HCT116 (cell line): Measurements from ENCODE around the gene FAM110D. TPM values are rescaled to one million over a fixed set of nuclear protein-coding genes. Genes with fewer than 3 reads are reported as not detected.

Source experiments
- ATAC-seq: fragments of 200-7000 bp; cut with Tn5 transposase; 2 replicates; pipeline ENCODE4 v1.9.1; 2020; ENCODE audit warnings: mild to moderate bottlenecking, moderate library complexity
- BruUV-seq: library from RNA; stranded (reverse); fragments of 400-500 nt; replicated peaks from 2 replicates; lab custom pipeline; 2021; lab: Mats Ljungman, UMichigan
- CTCF ChIA-PET: fragments of 300-600 bp; sonication (Branson Sonifier 250); formaldehyde crosslinking; loops from one replicate; lab custom pipeline; 2021; ENCODE audit warnings: antibody characterized with exemption; lab: Charles Lee
- POLR2A ChIA-PET: fragments of 300-600, 350-600 bp; sonication (Branson Sonifier 250); formaldehyde crosslinking; loops from one replicate; lab custom pipeline; 2021; ENCODE audit warnings: antibody characterized with exemption; lab: Charles Lee
- RAD21 ChIA-PET, 2 experiments: fragments of 300-600 bp; sonication (Branson Sonifier 250); formaldehyde crosslinking; loops; one replicate each; lab custom pipeline; 2023; ENCODE audit warnings: low total read pairs in 2 of 2; ENCODE audit not compliant: uncharacterized antibody in 2 of 2, unreplicated experiment in 2 of 2, low non-redundant PET in 1 of 2; lab: Charles Lee
- DNase-seq: peaks from one replicate; pipeline ENCODE4 v3.0.0-alpha.2; 2010; ENCODE audit warnings: low read depth, low spot score
- H2AFZ ChIP-seq: fragments of 200-600 bp; shearing (Covaris generic), sonication (generic); 2 replicates; pipeline ENCODE4 v1.6.1; 2017; ENCODE audit warnings: low read depth, mixed run types, mixed read lengths, antibody characterized with exemption, low read length; ENCODE audit not compliant: poor library complexity, severe bottlenecking
- H3K27ac ChIP-seq: 2 replicates; pipeline ENCODE4 v1.5.1; 2012; ENCODE audit warnings: low read depth, low read length
- H3K27me3 ChIP-seq: fragments of 200-600 bp; sonication (generic); 2 replicates; pipeline ENCODE4 v1.6.1; 2016; ENCODE audit warnings: mixed run types, low read length, mixed read lengths; ENCODE audit not compliant: insufficient read depth
- H3K36me3 ChIP-seq, 2 experiments: fragments of 200-500 bp in 1 of 2; fragments of 200-600 bp in 1 of 2; sonication (Bioruptor generic) in 1 of 2; sonication (generic) in 1 of 2; 2 replicates each; pipeline versions ENCODE4 v1.5.1 to v1.6.1; 2014 to 2016; ENCODE audit warnings: low read length in 2 of 2, inconsistent platforms in 1 of 2, mixed read lengths in 1 of 2, mixed run types in 1 of 2; ENCODE audit not compliant: insufficient read depth in 2 of 2, control insufficient read depth in 1 of 2
- H3K4me1 ChIP-seq, 2 experiments: fragments of 200-600 bp in 1 of 2; sonication (generic) in 1 of 2; 2 replicates each; pipeline versions ENCODE4 v1.5.1 to v1.6.1; 2012 to 2017; ENCODE audit warnings: low read length in 2 of 2, inconsistent platforms in 1 of 2, mild to moderate bottlenecking in 1 of 2, mixed read lengths in 1 of 2, mixed run types in 1 of 2, moderate library complexity in 1 of 2; ENCODE audit not compliant: insufficient read depth in 2 of 2, control insufficient read depth in 1 of 2
- H3K4me2 ChIP-seq: fragments of 200-600 bp; sonication (generic); 2 replicates; pipeline ENCODE4 v1.6.1; 2017; ENCODE audit warnings: mixed run types, low read length, mixed read lengths
- H3K4me3 ChIP-seq, 2 experiments: fragments of 200-600 bp in 1 of 2; sonication (generic) in 1 of 2; replicated peaks in 1 of 2; 2 replicates each; pipeline ENCODE4 v1.5.1; 2011 to 2016; ENCODE audit warnings: low read length in 2 of 2, control low read depth in 1 of 2, low read depth in 1 of 2, mild to moderate bottlenecking in 1 of 2, mixed read lengths in 1 of 2, mixed run types in 1 of 2
- H3K79me2 ChIP-seq: fragments of 200-600 bp; sonication (generic); 2 replicates; pipeline ENCODE4 v1.6.1; 2017; ENCODE audit warnings: mild to moderate bottlenecking, mixed run types, low read length, moderate library complexity, mixed read lengths; ENCODE audit not compliant: insufficient read depth
- H3K9ac ChIP-seq: fragments of 200-600 bp; sonication (generic); 2 replicates; pipeline ENCODE4 v1.6.1; 2016; ENCODE audit warnings: low read length, mixed read lengths
- H3K9me2 ChIP-seq: fragments of 200-600 bp; sonication (generic), shearing (Covaris generic); 2 replicates; pipeline ENCODE4 v1.6.1; 2017; ENCODE audit warnings: mixed run types, mild to moderate bottlenecking, moderate library complexity; ENCODE audit not compliant: insufficient read depth
- H3K9me3 ChIP-seq, 2 experiments: fragments of 200-500 bp in 1 of 2; fragments of 200-600 bp in 1 of 2; sonication (Bioruptor generic) in 1 of 2; sonication (generic) in 1 of 2; 2 replicates each; pipeline ENCODE4 v1.6.1; 2014 to 2017; ENCODE audit warnings: low read length in 2 of 2, mixed read lengths in 2 of 2, inconsistent platforms in 1 of 2, low read depth in 1 of 2, mild to moderate bottlenecking in 1 of 2, mixed run types in 1 of 2, moderate library complexity in 1 of 2; ENCODE audit not compliant: control insufficient read depth in 1 of 2, insufficient read depth in 1 of 2
- H4K20me1 ChIP-seq: fragments of 200-600 bp; sonication (generic), shearing (Covaris generic); 2 replicates; pipeline ENCODE4 v1.6.1; 2017; ENCODE audit warnings: mixed run types, mild to moderate bottlenecking, moderate library complexity; ENCODE audit not compliant: insufficient read depth
- CBX3 ChIP-seq: IDR thresholded peaks from 2 replicates; pipeline ENCODE4 v1.6.1; 2012; ENCODE audit warnings: low read depth
- CEBPB ChIP-seq: IDR thresholded peaks from 2 replicates; pipeline ENCODE4 v1.6.1; 2012; ENCODE audit warnings: low read depth
- ELF1 ChIP-seq: IDR thresholded peaks from 2 replicates; pipeline ENCODE4 v1.6.1; 2012; ENCODE audit warnings: low read depth, borderline replicate concordance
- FOSL1 ChIP-seq: IDR thresholded peaks from 2 replicates; pipeline ENCODE4 v1.6.1; 2012; ENCODE audit warnings: low read depth
- POLR2A ChIP-seq: IDR thresholded peaks from 2 replicates; pipeline ENCODE4 v1.7.0; 2011; ENCODE audit warnings: borderline replicate concordance; ENCODE audit not compliant: insufficient read depth, insufficient read length; ENCODE audit errors: extremely low read depth
- POLR2AphosphoS5 ChIP-seq: IDR thresholded peaks from 2 replicates; pipeline ENCODE4 v1.6.1; 2011; ENCODE audit warnings: mild to moderate bottlenecking, low read depth, low read length, moderate library complexity
- RAD21 ChIP-seq: IDR thresholded peaks from 2 replicates; pipeline ENCODE4 v1.6.1; 2012; ENCODE audit warnings: low read depth, mild to moderate bottlenecking
- SIN3A ChIP-seq: IDR thresholded peaks from 2 replicates; pipeline ENCODE4 v1.6.1; 2012; ENCODE audit warnings: low read depth
- SP1 ChIP-seq: IDR thresholded peaks from 2 replicates; pipeline ENCODE4 v1.6.1; 2012; ENCODE audit warnings: low read depth
- SRF ChIP-seq: IDR thresholded peaks from 2 replicates; pipeline ENCODE4 v1.6.1; 2012; ENCODE audit warnings: low read depth
- TCF7L2 ChIP-seq: IDR thresholded peaks from 2 replicates; pipeline ENCODE4 v1.7.0; 2011; ENCODE audit warnings: borderline replicate concordance, inconsistent platforms; ENCODE audit not compliant: insufficient read depth, insufficient read length; ENCODE audit errors: extremely low read depth
- YY1 ChIP-seq: IDR thresholded peaks from 2 replicates; pipeline ENCODE4 v1.6.1; 2011; ENCODE audit warnings: low read length, low read depth, moderate library complexity, mild to moderate bottlenecking; ENCODE audit not compliant: insufficient replicate concordance; ENCODE audit errors: extremely low read depth
- ZNF274 ChIP-seq: fragments of 200-500 bp; sonication (Bioruptor generic); IDR thresholded peaks from 2 replicates; pipeline ENCODE4 v1.6.1; 2014; ENCODE audit warnings: mild to moderate bottlenecking, low read depth, low read length, inconsistent platforms
- intact Hi-C: fragments of 100-400 bp; cut with micrococcal nuclease; formaldehyde crosslinking; loops from 2 replicates; pipeline ENCODE4 v1.10.0; 2022
- total RNA-seq: library from RNA; stranded (reverse); gene quantifications from one replicate; pipeline ENCODE4 v1.2.1, GENCODE V29; 2021; ENCODE audit not compliant: unreplicated experiment
- TF ChIP-seq, protein P1 (sequence below): IDR thresholded peaks from 2 replicates; pipeline ENCODE4 v1.6.1; 2011; ENCODE audit warnings: mild to moderate bottlenecking, low read length, moderate library complexity; ENCODE audit not compliant: insufficient replicate concordance; ENCODE audit errors: extremely low read depth

The FAM110D gene
- total RNA-seq, 1 experiment from 2014 or later = 0.34 TPM

GRCh38 chr1:26125946-26126320 lies 32.9 kb upstream of the FAM110D start:
- H3K4me1 ChIP-seq = peaks cover 13 to 44% of the 10 kb centered on the region in 2 experiments
- BruUV-seq = no TSS peak
- peaks cover 4% of the 10 kb centered on the region; the same call in 1 of the 2 replicates for H3K79me2 ChIP-seq
- ChIA-PET RAD21 (no interaction called here), CTCF (interaction anchor here (2.0 kb wide), 1 partner anchor 108 kb away, joined by 6 read pairs; the partner anchor contains the start of gene CEP85), POLR2A (no interaction called here)
- H3K4me3 ChIP-seq = no peak overlapping the region
- peaks cover 3% of the 10 kb centered on the region; the same call in 1 of the 2 replicates for H4K20me1 ChIP-seq
- no peak overlapping the region for H3K9ac ChIP-seq
- no peaks in the 10 kb centered on the region for H3K9me2 ChIP-seq
- DNase-seq (no peak), ATAC-seq (no peak)
- no peaks in the 10 kb centered on the region for H3K27me3 ChIP-seq
- H2AFZ ChIP-seq = no peak overlapping the region
- no peaks in the 10 kb centered on the region for H3K9me3 ChIP-seq
- H3K27ac ChIP-seq = no peak overlapping the region
- intact Hi-C loops = no loop called here
- peak overlapping the region; percentile 14; the same call in 1 of the 2 replicates for H3K4me2 ChIP-seq
- TF ChIP-seq TCF7L2 (no peak), RAD21 (no peak), POLR2A (no peak), SIN3A (no peak), ELF1 (no peak), SRF (no peak), POLR2AphosphoS5 (no peak), ZNF274 (no peak), FOSL1 (no peak), CBX3 (no peak)
- H3K36me3 ChIP-seq = no peaks in the 10 kb centered on the region

- ChIA-PET RAD21 (no interaction called here), POLR2A (no interaction called here), CTCF (interaction anchor here (0.8 to 2.0 kb wide), 3 partner anchors 43 to 107 kb away, joined by 4 to 6 read pairs (median 4); partner anchors contain the start of genes CEP85 and ZNF593)
- Histone ChIP-seq H3K27me3 (no peaks in the 10 kb centered on the region), H3K9me3 (no peaks in the 10 kb centered on the region), H3K79me2 (peaks cover 4% of the 10 kb centered on the region; the same call in 1 of the 2 replicates), H4K20me1 (peaks cover 3% of the 10 kb centered on the region; the same call in 1 of the 2 replicates), H3K9ac (no peak overlapping the region), H2AFZ (no peak overlapping the region), H3K27ac (no peak overlapping the region), H3K4me3 (no peak overlapping the region), H3K9me2 (no peaks in the 10 kb centered on the region)
- BruUV-seq = no TSS peak
- intact Hi-C loops = no loop called here
- no peak for ATAC-seq
- no peak for DNase-seq
- peak; percentile 24; the same call in 1 of the 2 replicates for TF ChIP-seq SP1
- TF ChIP-seq CBX3 = peak; percentile 36; the same call in 1 of the 2 replicates
- TF ChIP-seq, protein P1, sequence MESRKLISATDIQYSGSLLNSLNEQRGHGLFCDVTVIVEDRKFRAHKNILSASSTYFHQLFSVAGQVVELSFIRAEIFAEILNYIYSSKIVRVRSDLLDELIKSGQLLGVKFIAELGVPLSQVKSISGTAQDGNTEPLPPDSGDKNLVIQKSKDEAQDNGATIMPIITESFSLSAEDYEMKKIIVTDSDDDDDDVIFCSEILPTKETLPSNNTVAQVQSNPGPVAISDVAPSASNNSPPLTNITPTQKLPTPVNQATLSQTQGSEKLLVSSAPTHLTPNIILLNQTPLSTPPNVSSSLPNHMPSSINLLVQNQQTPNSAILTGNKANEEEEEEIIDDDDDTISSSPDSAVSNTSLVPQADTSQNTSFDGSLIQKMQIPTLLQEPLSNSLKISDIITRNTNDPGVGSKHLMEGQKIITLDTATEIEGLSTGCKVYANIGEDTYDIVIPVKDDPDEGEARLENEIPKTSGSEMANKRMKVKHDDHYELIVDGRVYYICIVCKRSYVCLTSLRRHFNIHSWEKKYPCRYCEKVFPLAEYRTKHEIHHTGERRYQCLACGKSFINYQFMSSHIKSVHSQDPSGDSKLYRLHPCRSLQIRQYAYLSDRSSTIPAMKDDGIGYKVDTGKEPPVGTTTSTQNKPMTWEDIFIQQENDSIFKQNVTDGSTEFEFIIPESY = no peak
- TF ChIP-seq RAD21 = no peak
- TF ChIP-seq CEBPB = no peak
- TF ChIP-seq POLR2AphosphoS5 = no peak
- TF ChIP-seq YY1 = no peak
- no peak for TF ChIP-seq FOSL1
- TF ChIP-seq, all 23 proteins: peak for 2
- Histone ChIP-seq H3K36me3 (no peaks in the 10 kb centered on the region), H3K4me2 (peak overlapping the region; percentile 14; the same call in 1 of the 2 replicates), H3K4me1 (peaks cover 13 to 40% of the 10 kb centered on the region in 2 experiments)
Observed at GRCh38 chr1:26126321-26127084, 32.4 kb upstream of the FAM110D start.
